SU-DHL-6 (cell line): ENCODE data around the gene RPL28.

Experiments
- EZH2phosphoT487 ChIP-seq: fragments of 200-600 bp; sonication (generic), shearing (Covaris generic); conservative IDR thresholded peaks from 2 replicates; pipeline ENCODE4 v1.6.1; 2018; ENCODE audit warnings: mild to moderate bottlenecking, antibody characterized with exemption, low read length, moderate library complexity, mixed read lengths
- TF ChIP-seq, protein P1 (sequence below): fragments of 200-600 bp; sonication (generic); IDR thresholded peaks from one replicate; pipeline ENCODE4 v1.5.1; 2017; ENCODE audit warnings: antibody characterized with exemption, mild to moderate bottlenecking, low read length, moderate library complexity; ENCODE audit not compliant: insufficient read depth, poor library complexity, severe bottlenecking

DNA sequence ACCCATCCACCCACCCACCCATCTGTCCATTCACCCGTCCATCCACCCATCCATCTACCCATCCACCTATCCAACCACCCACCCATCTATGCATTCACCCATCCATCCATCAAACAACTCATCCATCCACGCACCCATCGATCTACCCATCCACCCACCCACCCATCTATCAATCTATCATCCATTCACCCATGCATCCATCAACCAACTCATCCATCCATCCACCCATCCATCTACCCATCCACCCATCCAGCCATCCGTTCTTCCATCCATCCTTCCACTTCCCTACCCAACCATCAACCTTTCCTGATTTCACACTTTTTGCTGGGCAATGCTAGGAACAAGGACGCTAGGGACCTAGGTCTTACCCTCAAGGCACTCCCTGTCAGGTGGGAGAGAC lies 3.7 kb upstream of the RPL28 start:
- TF ChIP-seq, protein P1, sequence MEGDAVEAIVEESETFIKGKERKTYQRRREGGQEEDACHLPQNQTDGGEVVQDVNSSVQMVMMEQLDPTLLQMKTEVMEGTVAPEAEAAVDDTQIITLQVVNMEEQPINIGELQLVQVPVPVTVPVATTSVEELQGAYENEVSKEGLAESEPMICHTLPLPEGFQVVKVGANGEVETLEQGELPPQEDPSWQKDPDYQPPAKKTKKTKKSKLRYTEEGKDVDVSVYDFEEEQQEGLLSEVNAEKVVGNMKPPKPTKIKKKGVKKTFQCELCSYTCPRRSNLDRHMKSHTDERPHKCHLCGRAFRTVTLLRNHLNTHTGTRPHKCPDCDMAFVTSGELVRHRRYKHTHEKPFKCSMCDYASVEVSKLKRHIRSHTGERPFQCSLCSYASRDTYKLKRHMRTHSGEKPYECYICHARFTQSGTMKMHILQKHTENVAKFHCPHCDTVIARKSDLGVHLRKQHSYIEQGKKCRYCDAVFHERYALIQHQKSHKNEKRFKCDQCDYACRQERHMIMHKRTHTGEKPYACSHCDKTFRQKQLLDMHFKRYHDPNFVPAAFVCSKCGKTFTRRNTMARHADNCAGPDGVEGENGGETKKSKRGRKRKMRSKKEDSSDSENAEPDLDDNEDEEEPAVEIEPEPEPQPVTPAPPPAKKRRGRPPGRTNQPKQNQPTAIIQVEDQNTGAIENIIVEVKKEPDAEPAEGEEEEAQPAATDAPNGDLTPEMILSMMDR: no peak
- TF ChIP-seq EZH2phosphoT487: no peak
